ENCODE data around the gene SKAP1. TPM values are rescaled to one million over a fixed set of nuclear protein-coding genes. Genes with fewer than 3 reads are reported as not detected.
A peak's percentile ranks its signal among the peaks of the same experiment; 100 is the strongest.

SKAP1 gene
- total and polyA plus RNA-seq, 5 donors: 0.38 to 0.77 (median 0.54) TPM; not detected in 1

GRCh38 chr17:48131216-48131824 is 298.7 kb downstream of the SKAP1 start:
- DNase-seq (no peak), ATAC-seq (peak; percentile 85 to 91)
- intact Hi-C loops (cut with DNase I): loop anchor here in 3 of 4 donors (2.0 to 5.0 kb wide), 3 partner anchors 104 to 107 kb away; no protein-coding TSS in a partner anchor
- Histone ChIP-seq H3K27me3 (ENCODE audit: control insufficient read depth, insufficient read depth) (no peaks in the 10 kb centered on the region), H3K27ac (ENCODE audit: low read length) (no peak overlapping the region), H3K9me3 (ENCODE audit: control insufficient read depth, low read length) (no peaks in the 10 kb centered on the region), H3K4me3 (ENCODE audit: low read length) (no peak overlapping the region), H3K4me1 (ENCODE audit: control insufficient read depth, insufficient read depth, low read length) (no peaks in the 10 kb centered on the region)
- WGBS: 40% methylated on average over 4 of the region's 4 CpGs

DNA sequence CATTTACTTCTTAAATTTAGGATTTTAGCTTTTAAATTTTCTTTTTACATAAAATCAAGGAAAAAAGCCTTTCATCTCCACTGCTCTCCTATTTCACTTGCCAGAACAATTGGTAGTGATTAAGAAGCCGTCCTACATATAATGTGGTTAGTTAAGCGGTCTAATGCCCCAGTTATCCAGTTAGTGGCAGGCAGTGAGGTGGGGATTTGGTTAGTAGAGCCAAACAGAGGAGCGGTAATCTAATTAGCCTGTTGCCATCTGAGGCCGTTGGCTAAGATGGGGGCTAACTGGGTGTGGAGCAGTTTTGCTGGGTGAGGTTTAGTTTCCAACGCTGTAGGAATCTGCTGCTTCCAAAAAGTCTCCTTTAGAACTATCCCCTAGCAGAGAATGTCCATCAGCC is 300.0 kb downstream of the SKAP1 start:
- Histone ChIP-seq H3K4me1 (ENCODE audit: control insufficient read depth, insufficient read depth, low read length) (no peaks in the 10 kb centered on the region), H3K27me3 (ENCODE audit: control insufficient read depth, insufficient read depth) (no peaks in the 10 kb centered on the region), H3K9me3 (ENCODE audit: control insufficient read depth, low read length) (no peaks in the 10 kb centered on the region), H3K27ac (ENCODE audit: low read length) (no peak overlapping the region), H3K4me3 (ENCODE audit: low read length) (no peak overlapping the region)
- intact Hi-C loops (cut with DNase I): loop anchor here in 3 of 4 donors (2.0 to 5.0 kb wide), 4 partner anchors 48 to 105 kb away; no protein-coding TSS in a partner anchor
- ATAC-seq (no peak), DNase-seq (no peak)
- WGBS: 68% methylated on average over 5 of the region's 5 CpGs

GRCh38 chr17:48128400-48128799 is 301.6 kb downstream of the SKAP1 start:
- Histone ChIP-seq H3K4me1 (ENCODE audit: control insufficient read depth, insufficient read depth, low read length) (no peaks in the 10 kb centered on the region), H3K27ac (ENCODE audit: low read length) (no peak overlapping the region), H3K9me3 (ENCODE audit: control insufficient read depth, low read length) (no peaks in the 10 kb centered on the region), H3K27me3 (ENCODE audit: control insufficient read depth, insufficient read depth) (no peaks in the 10 kb centered on the region), H3K4me3 (ENCODE audit: low read length) (no peak overlapping the region)
- no peak for DNase-seq
- intact Hi-C loops (cut with DNase I): loop anchor here in 1 of 4 donors (5.0 kb wide), 1 partner anchor 46 kb away; no protein-coding TSS in a partner anchor
- no peak for ATAC-seq
- 37% methylated on average over 5 of the region's 5 CpGs for WGBS

DNA sequence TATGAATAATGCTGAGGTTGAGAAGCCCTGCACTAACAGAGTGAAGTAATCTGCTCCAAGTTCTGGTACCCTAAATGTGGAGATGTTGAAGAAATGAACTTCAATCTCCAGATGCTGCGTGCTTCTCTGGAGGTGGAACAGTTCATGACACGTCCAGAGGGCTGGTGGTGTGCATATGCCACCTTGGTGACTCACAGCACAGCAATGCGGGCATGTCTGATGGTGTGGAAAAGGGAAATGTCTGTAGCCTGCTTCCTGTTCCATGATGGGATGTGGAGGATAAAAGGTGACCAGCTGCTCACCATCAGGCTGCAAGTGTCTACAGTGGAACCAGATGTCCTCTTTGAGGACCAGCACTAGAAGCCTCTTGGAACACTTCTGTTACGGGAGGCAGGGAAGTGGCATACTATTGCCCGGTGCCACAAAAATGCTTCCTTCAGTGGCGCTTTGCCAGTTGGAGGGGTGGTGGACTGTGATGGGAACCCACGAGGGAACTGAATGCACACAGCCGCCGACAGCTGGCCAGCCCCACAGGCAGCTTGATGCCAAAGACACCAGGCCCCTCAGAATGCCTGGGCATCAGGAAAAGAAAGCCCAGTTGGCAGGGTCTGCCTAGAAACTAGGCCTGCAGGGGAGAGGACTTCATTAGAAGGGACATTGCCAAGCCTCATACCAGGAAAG is 302.5 kb downstream of the SKAP1 start:
- Histone ChIP-seq H3K4me3 (ENCODE audit: low read length) (no peak overlapping the region), H3K27me3 (ENCODE audit: control insufficient read depth, insufficient read depth) (no peaks in the 10 kb centered on the region), H3K4me1 (ENCODE audit: control insufficient read depth, insufficient read depth, low read length) (no peaks in the 10 kb centered on the region), H3K27ac (ENCODE audit: low read length) (no peak overlapping the region), H3K9me3 (ENCODE audit: control insufficient read depth, low read length) (no peaks in the 10 kb centered on the region)
- no peak for DNase-seq
- 69% methylated on average over 9 of the region's 9 CpGs for WGBS
- intact Hi-C loops (cut with DNase I): loop anchor here in 1 of 4 donors (5.0 kb wide), 1 partner anchor 45 kb away; no protein-coding TSS in a partner anchor
- no peak for ATAC-seq

GRCh38 chr17:48126532-48126850 is 303.5 kb downstream of the SKAP1 start:
- ATAC-seq: no peak
- intact Hi-C loops (cut with DNase I): loop anchor here in 1 of 4 donors (5.0 kb wide), 1 partner anchor 44 kb away; no protein-coding TSS in a partner anchor
- WGBS: 71% methylated on average over 7 of the region's 7 CpGs

GRCh38 chr17:48125829-48126531 is 304.0 kb downstream of the SKAP1 start:
- intact Hi-C loops (cut with DNase I): loop anchor here in 1 of 4 donors (5.0 kb wide), 1 partner anchor 44 kb away; no protein-coding TSS in a partner anchor
- Histone ChIP-seq H3K4me1 (ENCODE audit: control insufficient read depth, insufficient read depth, low read length) (no peaks in the 10 kb centered on the region), H3K27ac (ENCODE audit: low read length) (no peak overlapping the region), H3K27me3 (ENCODE audit: control insufficient read depth, insufficient read depth) (no peaks in the 10 kb centered on the region), H3K4me3 (ENCODE audit: low read length) (no peak overlapping the region), H3K9me3 (ENCODE audit: control insufficient read depth, low read length) (no peaks in the 10 kb centered on the region)
- DNase-seq: no peak
- WGBS: 67% methylated on average over 9 of the region's 9 CpGs
- ATAC-seq: no peak

More at GRCh38 chr17:48126532-48126850, 303.5 kb downstream of the SKAP1 start:
- no peak overlapping the region for H3K27ac ChIP-seq (ENCODE audit: low read length)
- no peak for DNase-seq
- H3K4me1 ChIP-seq (ENCODE audit: control insufficient read depth, insufficient read depth, low read length): no peaks in the 10 kb centered on the region
- no peaks in the 10 kb centered on the region for H3K9me3 ChIP-seq (ENCODE audit: control insufficient read depth, low read length)
- H3K27me3 ChIP-seq (ENCODE audit: control insufficient read depth, insufficient read depth): no peaks in the 10 kb centered on the region
- H3K4me3 ChIP-seq (ENCODE audit: low read length): no peak overlapping the region

DNA sequence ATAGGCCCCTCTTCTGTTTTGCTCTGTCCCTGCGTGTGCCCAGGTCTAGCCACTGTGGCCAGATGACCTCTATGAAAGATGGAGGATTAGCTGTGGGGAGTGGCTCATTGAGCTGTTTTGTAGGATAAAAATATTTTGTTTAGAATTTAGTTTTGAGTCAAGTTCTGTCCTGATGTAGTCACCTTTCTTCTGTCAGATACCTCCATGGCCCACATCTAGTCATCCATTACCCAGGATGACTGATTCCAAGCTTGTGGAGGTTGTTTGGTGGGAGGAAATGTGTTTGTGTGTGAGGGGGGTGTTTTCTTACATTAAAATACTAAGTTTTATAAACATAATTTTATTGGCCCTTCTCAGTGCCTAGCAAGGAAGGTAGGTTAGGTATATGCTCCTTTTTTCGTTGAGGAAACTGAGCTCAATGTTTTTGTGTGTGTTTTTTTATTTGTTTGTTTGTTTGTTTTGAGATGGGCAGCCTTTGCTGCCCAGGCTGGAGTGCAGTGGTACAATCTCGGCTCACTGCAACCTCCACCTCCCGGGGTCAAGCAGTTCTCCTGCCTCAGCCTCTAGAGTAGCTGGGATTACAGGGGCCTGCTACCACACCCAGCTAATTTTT is 306.1 kb downstream of the SKAP1 start:
- Histone ChIP-seq H3K9me3 (ENCODE audit: control insufficient read depth, low read length) (no peaks in the 10 kb centered on the region), H3K27me3 (ENCODE audit: control insufficient read depth, insufficient read depth) (no peaks in the 10 kb centered on the region), H3K4me1 (ENCODE audit: control insufficient read depth, insufficient read depth, low read length) (no peaks in the 10 kb centered on the region), H3K4me3 (ENCODE audit: low read length) (no peak overlapping the region), H3K27ac (ENCODE audit: low read length) (no peak overlapping the region)
- intact Hi-C loops (cut with DNase I): no loop called here
- ATAC-seq: no peak
- WGBS: 94% methylated on average over 4 of the region's 4 CpGs
- DNase-seq: no peak

DNA sequence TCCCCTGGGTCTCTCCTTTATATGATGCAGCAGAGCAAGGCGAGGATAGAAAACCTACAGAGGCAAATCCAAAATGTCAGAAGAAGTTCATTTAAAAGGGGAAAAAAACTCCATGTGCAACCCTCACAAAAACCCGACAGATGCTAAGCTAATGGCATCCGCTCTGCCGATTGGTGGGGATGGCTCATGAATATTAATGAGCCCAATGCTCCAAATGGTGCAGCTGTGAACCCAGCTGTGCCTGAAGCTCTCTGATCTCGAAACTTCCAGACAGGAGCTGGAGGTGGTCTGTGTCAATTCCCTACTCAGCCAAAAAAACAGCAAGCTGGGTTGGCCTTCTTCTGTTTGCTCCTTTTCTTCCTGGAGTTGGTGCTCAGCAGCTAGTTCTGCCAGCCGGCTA is 306.9 kb downstream of the SKAP1 start:
- Histone ChIP-seq H3K9me3 (ENCODE audit: control insufficient read depth, low read length) (no peaks in the 10 kb centered on the region), H3K4me3 (ENCODE audit: low read length) (no peak overlapping the region), H3K27me3 (ENCODE audit: control insufficient read depth, insufficient read depth) (no peaks in the 10 kb centered on the region), H3K27ac (ENCODE audit: low read length) (no peak overlapping the region), H3K4me1 (ENCODE audit: control insufficient read depth, insufficient read depth, low read length) (no peaks in the 10 kb centered on the region)
- intact Hi-C loops (cut with DNase I): no loop called here
- 78% methylated on average over 6 of the region's 6 CpGs for WGBS
- DNase-seq (no peak), ATAC-seq (no peak)

- 92% methylated on average over 3 of the region's 3 CpGs for WGBS
- intact Hi-C loops (cut with DNase I): no loop called here
- Histone ChIP-seq H3K9me3 (ENCODE audit: control insufficient read depth, low read length) (no peaks in the 10 kb centered on the region), H3K4me1 (ENCODE audit: control insufficient read depth, insufficient read depth, low read length) (no peaks in the 10 kb centered on the region), H3K27me3 (ENCODE audit: control insufficient read depth, insufficient read depth) (no peaks in the 10 kb centered on the region), H3K27ac (ENCODE audit: low read length) (no peak overlapping the region), H3K4me3 (ENCODE audit: low read length) (no peak overlapping the region)
- ATAC-seq: no peak
- no peak for DNase-seq
Measured at GRCh38 chr17:48122665-48123045, 307.4 kb downstream of the SKAP1 start.

DNA sequence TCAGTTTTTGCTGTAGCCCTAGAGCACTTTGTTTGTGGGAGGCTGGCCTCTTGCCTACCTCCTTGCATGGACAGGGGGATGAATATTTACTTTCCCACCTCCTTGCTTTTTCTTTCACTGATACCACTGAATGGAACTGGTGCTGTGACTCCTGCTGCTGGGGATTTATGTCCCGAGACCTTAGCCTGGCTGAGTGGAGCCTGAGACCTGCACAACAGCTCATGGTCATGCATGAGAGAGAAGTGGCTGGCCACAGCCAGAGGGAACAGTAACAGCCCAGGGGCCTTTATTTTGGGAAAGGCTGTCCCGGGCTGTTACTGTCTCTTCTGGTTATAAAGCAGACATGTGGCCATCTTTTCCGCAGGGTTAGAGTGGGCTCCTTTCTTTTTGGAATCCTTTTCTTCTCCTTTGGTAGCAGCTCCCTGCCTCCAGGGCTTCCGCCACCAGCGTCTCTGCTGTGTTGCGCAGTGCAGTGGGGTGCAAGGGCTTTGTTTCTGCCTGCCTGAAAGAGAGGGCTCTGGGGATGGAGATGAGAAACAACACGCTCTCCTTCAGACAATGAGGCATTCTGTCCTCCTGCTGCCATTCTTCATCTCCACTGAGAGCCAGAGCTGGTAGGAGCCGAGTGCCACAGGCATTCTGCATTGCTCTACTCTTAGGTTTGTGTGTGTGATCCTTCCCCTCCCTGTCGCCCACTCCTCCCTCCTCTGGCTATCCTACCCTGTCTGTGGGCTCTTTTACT is 307.9 kb downstream of the SKAP1 start:
- H3K27me3 ChIP-seq (ENCODE audit: control insufficient read depth, insufficient read depth): no peaks in the 10 kb centered on the region
- WGBS: 87% methylated on average over 9 of the region's 9 CpGs
- H3K4me3 ChIP-seq (ENCODE audit: low read length): no peak overlapping the region
- ATAC-seq (no peak), DNase-seq (no peak)
- intact Hi-C loops (cut with DNase I): no loop called here
- no peaks in the 10 kb centered on the region for H3K9me3 ChIP-seq (ENCODE audit: control insufficient read depth, low read length)
- H3K27ac ChIP-seq (ENCODE audit: low read length): no peak overlapping the region
- no peaks in the 10 kb centered on the region for H3K4me1 ChIP-seq (ENCODE audit: control insufficient read depth, insufficient read depth, low read length)
